NCI-H748 (cell line): Measurements from ENCODE around the gene SULT1A3.
"Not testable (repeated sequence)": the region's sequence is repeated elsewhere in the genome, so short reads cannot be mapped to it uniquely, and the experiment has no call there.

Experiments
- DNase-seq: peaks from one replicate; lab custom pipeline; 2025; ENCODE audit not compliant: unreplicated experiment; lab: John Stamatoyannopoulos, UW

The SULT1A3 gene

GRCh38 chr16:30199049-30199448 lies at the start of gene SULT1A3:
Gene SULT1A3 (plus strand): TSS chr16:30199255. CDS start chr16:30200729, 1,474 bp downstream.
- DNase-seq, result not testable (repeated sequence)

GRCh38 chr16:30151091-30151490 lies 48.0 kb upstream of the SULT1A3 start:
- DNase-seq, result no peak

- no peak for DNase-seq
Observed at GRCh38 chr16:30152517-30152916, 46.5 kb upstream of the SULT1A3 start.

- no peak for DNase-seq
Observed at GRCh38 chr16:30155188-30155587, 43.9 kb upstream of the SULT1A3 start.

GRCh38 chr16:30157214-30157613 lies 41.8 kb upstream of the SULT1A3 start:
- DNase-seq, result no peak

GRCh38 chr16:30163538-30163937 lies 35.5 kb upstream of the SULT1A3 start:
- no peak for DNase-seq

GRCh38 chr16:30166202-30166902 lies 32.7 kb upstream of the SULT1A3 start:
- no peak for DNase-seq

- DNase-seq, result not testable (repeated sequence)
Observed at GRCh38 chr16:30168746-30169145, 30.3 kb upstream of the SULT1A3 start.

GRCh38 chr16:30169416-30169815 lies 29.6 kb upstream of the SULT1A3 start:
- DNase-seq, result not testable (repeated sequence)

- not testable (repeated sequence) for DNase-seq
Observed at GRCh38 chr16:30170145-30170544, 28.9 kb upstream of the SULT1A3 start.

- no peak for DNase-seq
Observed at GRCh38 chr16:30173054-30173453, 26.0 kb upstream of the SULT1A3 start.

GRCh38 chr16:30176876-30177275 lies 22.2 kb upstream of the SULT1A3 start:
- DNase-seq, result not testable (repeated sequence)

GRCh38 chr16:30179195-30179594 lies 19.9 kb upstream of the SULT1A3 start:
- no peak for DNase-seq

GRCh38 chr16:30179931-30180330 lies 19.1 kb upstream of the SULT1A3 start:
- DNase-seq, result no peak

GRCh38 chr16:30180741-30181140 lies 18.3 kb upstream of the SULT1A3 start:
- no peak for DNase-seq

- DNase-seq, result peak; percentile 68
Observed at GRCh38 chr16:30183233-30184095, 15.6 kb upstream of the SULT1A3 start, which contains the start of gene CORO1A. Gene CORO1A (plus strand): TSS chr16:30183602. CDS start chr16:30185210, 1,608 bp downstream.

GRCh38 chr16:30184096-30184890 lies 14.8 kb upstream of the SULT1A3 start:
- DNase-seq, result peak; percentile 86

- no peak for DNase-seq
Observed at GRCh38 chr16:30184891-30185682, 14.0 kb upstream of the SULT1A3 start.

GRCh38 chr16:30185683-30186421 lies 13.2 kb upstream of the SULT1A3 start:
- DNase-seq, result no peak

- no peak for DNase-seq
Observed at GRCh38 chr16:30186444-30186781, 12.6 kb upstream of the SULT1A3 start.
